Fibroblast of pulmonary artery (primary cell): ENCODE measurements around the gene NTM.

ENCODE experiments used
- DNase-seq: peaks from one replicate; pipeline ENCODE4 v3.0.0-alpha.2; 2010; ENCODE audit warnings: low read depth
- H3K4me3 ChIP-seq: replicated peaks from 2 replicates; pipeline ENCODE4 v1.5.1; 2011; ENCODE audit warnings: low read depth, mild to moderate bottlenecking, control low read depth, low read length, moderate library complexity
- TF ChIP-seq, protein P1 (sequence below): IDR thresholded peaks from 2 replicates; pipeline ENCODE4 v1.5.1; 2011; ENCODE audit warnings: mild to moderate bottlenecking, control low read depth, low read length, inconsistent platforms; ENCODE audit errors: missing control alignments

Gene NTM

DNA sequence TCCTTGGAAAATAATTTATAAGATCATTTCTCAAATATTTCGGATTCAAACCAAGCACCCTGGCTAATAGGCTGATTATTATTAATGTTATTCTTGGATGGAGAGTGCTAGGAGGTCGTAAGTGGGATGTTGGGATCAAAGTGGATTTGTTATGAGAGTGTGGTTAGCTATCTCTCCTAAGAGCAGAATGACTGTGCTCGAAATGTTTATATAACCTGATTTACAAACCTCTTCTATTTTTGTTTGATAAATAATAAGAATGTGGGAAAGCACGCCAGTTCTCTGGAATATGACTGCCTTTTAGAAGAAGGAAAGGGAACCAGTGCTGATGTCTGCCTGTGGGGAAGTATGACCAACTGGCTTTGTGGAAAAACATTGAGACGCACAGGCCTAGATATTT is 527.5 kb downstream of the NTM start:
- H3K4me3 ChIP-seq: no peak overlapping the region
- peak; percentile 49 for DNase-seq
- TF ChIP-seq, protein P1, sequence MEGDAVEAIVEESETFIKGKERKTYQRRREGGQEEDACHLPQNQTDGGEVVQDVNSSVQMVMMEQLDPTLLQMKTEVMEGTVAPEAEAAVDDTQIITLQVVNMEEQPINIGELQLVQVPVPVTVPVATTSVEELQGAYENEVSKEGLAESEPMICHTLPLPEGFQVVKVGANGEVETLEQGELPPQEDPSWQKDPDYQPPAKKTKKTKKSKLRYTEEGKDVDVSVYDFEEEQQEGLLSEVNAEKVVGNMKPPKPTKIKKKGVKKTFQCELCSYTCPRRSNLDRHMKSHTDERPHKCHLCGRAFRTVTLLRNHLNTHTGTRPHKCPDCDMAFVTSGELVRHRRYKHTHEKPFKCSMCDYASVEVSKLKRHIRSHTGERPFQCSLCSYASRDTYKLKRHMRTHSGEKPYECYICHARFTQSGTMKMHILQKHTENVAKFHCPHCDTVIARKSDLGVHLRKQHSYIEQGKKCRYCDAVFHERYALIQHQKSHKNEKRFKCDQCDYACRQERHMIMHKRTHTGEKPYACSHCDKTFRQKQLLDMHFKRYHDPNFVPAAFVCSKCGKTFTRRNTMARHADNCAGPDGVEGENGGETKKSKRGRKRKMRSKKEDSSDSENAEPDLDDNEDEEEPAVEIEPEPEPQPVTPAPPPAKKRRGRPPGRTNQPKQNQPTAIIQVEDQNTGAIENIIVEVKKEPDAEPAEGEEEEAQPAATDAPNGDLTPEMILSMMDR: no peak

DNA sequence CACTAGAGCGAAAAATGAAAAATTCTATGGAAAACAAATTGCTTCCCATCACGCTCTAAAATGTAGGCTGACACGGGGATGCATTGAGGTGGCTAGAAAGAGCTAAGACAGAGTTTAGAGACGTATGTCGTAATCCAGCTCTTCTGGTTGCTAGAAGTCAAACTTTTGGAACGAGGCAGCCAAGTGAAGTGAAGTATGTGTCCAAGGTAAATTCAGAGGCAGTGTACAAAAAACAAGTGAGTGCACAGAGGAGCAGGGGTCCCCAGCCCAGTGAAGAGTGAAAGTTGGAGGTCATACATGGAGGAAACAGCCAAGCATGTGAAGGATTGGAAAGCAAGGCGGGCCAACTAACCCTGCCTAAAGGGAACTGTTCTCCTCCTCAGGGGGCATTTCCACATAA is 528.5 kb downstream of the NTM start:
- no peak for DNase-seq
- H3K4me3 ChIP-seq: no peak overlapping the region
- TF ChIP-seq, protein P1: no peak

DNA sequence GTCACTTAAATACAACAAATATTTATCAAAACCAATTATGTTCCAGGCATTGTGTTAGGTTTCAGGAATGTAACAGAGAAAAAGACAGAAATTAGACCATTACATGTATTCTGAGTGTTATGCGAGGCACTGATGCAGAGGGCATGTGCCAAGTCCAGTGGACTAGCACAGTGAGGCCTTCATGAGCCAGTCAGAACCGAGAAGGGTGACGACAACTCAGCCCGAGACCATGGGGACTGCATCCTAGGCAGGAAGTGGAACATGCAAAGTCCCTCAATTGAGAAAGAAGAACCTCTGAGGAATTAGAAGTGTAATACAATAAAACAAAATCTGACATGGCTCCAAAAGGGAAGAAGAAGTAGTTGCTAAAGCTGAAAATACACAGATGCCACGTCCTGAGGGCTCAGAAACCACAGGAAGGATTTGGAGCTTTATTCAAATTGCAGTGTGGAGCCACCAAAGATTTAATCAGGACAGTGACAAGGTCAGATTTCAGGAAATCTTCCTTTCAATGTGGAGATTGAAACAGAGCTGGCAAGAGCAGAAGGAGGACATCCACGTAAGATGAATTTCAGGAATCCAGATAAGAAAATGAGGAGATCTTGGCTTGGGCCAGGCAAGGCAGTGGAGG is 529.6 kb downstream of the NTM start:
- H3K4me3 ChIP-seq: no peak overlapping the region
- TF ChIP-seq, protein P1: no peak
- DNase-seq: no peak

DNA sequence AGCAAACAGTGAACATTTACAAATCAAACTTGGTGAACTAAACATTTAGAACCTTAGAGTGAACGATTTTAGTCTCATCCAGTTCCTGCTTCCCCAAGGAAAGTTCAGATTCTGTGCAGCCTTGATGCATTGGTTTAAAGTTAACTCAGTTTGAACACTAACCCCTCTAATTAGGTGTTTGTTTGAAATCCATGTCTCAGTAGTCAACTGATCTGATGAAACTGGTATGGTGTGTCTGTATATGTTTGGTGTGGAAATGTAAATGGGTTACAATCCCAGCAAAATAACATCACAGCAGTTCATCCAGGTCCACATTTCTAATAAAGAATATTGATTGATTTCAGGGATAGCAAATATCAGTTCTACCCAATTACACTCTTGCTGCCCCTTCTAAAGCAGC is 532.0 kb downstream of the NTM start:
- H3K4me3 ChIP-seq: no peak overlapping the region
- TF ChIP-seq, protein P1: no peak
- DNase-seq: no peak

DNA sequence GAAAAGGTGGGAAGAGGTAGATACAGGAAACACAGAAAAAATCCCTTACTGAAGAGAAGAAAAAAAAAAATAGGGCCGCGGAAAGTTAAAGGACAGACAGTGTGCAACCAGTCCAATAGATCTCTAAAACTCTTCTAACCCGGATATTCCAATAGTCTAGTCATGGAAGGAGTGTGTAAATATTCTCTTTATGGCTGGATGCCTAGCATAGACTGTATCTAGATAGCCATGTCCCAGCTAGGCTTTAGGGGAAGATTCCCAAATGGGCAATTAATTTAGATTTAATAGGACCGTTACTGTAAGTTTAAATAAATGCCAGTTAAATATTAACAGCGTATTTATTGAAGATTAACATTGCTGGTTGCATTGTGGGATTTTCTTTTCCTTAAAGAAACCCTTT is 532.7 kb downstream of the NTM start:
- DNase-seq: no peak
- H3K4me3 ChIP-seq: no peak overlapping the region
- TF ChIP-seq, protein P1: no peak

DNA sequence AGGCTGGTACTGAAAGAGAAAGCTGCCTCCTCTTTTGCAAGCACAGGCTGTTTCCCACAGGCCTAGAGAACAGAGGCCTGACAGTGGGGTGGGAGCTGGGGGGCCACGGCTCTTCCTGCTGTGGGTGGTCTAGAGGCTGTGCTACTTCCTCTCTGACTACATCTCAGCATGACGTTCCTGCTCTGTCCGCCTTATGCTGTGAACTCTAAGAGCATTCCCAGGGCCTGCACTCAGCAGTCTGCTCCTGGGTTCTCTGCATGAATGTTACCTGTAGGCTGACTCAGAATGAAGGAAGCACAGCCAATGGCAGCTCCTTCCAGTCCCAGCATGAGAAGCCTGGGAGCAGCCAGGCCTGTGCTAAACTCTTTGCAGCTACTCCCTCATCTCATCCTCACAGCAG is 534.3 kb downstream of the NTM start:
- DNase-seq: no peak
- TF ChIP-seq, protein P1: no peak
- H3K4me3 ChIP-seq: no peak overlapping the region

DNA sequence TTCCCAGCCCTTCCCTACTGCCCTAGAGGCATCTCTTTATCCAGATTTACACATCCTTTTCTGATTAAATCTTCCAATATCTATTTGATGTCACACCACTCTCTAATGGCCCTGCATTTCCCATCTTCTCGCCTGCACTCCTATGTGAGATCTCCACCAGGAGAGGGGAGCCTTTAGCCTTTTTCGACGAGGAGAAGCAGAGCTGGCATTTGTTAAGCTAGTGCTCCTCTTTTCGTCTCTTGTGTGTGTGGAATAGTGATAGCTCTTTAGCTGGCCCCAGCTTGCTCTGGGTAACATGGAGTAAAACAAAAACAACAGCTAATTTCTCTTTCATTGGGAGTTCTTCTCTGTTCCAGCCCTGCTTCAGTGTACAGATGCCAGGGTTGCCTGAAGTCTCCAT is 536.5 kb downstream of the NTM start:
- H3K4me3 ChIP-seq: no peak overlapping the region
- no peak for DNase-seq
- TF ChIP-seq, protein P1: no peak
